Breast epithelium (tissue), 4 donors: Measurements from ENCODE around the gene TEPSIN. TPM values are rescaled to one million over a fixed set of nuclear protein-coding genes. Genes with fewer than 3 reads are reported as not detected.

Experiments used
- DNase-seq, 2 donors: peaks; one replicate each; pipeline ENCODE4 v3.0.0-alpha.2; 2019; ENCODE audit warnings: low spot score in 2 of 2
- H3K27ac ChIP-seq, 2 donors: fragments of 200-600 bp; sonication (generic) in 1 of 2; one replicate each; pipeline ENCODE4 v1.5.1; 2016 to 2019; ENCODE audit warnings: mild to moderate bottlenecking in 1 of 2
- H3K27me3 ChIP-seq, 2 donors: fragments of 200-600 bp; sonication (generic) in 1 of 2; one replicate each; pipeline versions ENCODE4 v1.5.1 to v1.6.0; 2017 to 2019; ENCODE audit warnings: control low read depth in 1 of 2, mild to moderate bottlenecking in 1 of 2
- H3K36me3 ChIP-seq: fragments of 200-600 bp; one replicate; pipeline ENCODE4 v1.5.1; 2019
- H3K4me1 ChIP-seq, 2 donors: fragments of 200-600 bp; sonication (generic); one replicate each; pipeline ENCODE4 v1.5.1; 2016 to 2019; ENCODE audit warnings: control low read depth in 1 of 2
- H3K4me3 ChIP-seq, 3 donors: fragments of 200-600 bp; sonication (generic); 1 replicate in 2 of 3; 2 replicates in 1 of 3; pipeline ENCODE4 v1.5.1; 2016 to 2019; ENCODE audit warnings: mild to moderate bottlenecking in 3 of 3, moderate library complexity in 2 of 3
- H3K9me3 ChIP-seq, 2 donors: fragments of 200-600 bp; sonication (generic) in 1 of 2; one replicate each; pipeline ENCODE4 v1.5.1; 2016 to 2019; ENCODE audit warnings: control low read depth in 1 of 2
- CTCF ChIP-seq, 3 donors: fragments of 450-650 bp; IDR thresholded peaks; one replicate each; pipeline ENCODE4 v1.5.1; 2016 to 2017; ENCODE audit warnings: antibody characterized with exemption in 3 of 3, mild to moderate bottlenecking in 3 of 3, moderate library complexity in 3 of 3
- POLR2A ChIP-seq: fragments of 450-650 bp; IDR thresholded peaks from one replicate; pipeline ENCODE4 v1.6.1; 2016; ENCODE audit warnings: antibody characterized with exemption, mild to moderate bottlenecking, moderate library complexity
- POLR2AphosphoS5 ChIP-seq, 3 donors: sonication (generic); formaldehyde crosslinking; IDR thresholded peaks; one replicate each; pipeline ENCODE4 v1.6.1; 2017; ENCODE audit warnings: antibody characterized with exemption in 3 of 3
- intact Hi-C: fragments of 100-400 bp; cut with DNase I; formaldehyde crosslinking; loops from one replicate; pipeline ENCODE4 v1.15.1; 2023; ENCODE audit warnings: low total_unique reads
- total RNA-seq, 3 donors: library from RNA; depleted of rRNA; stranded (reverse); fragments of >200 nt; gene quantifications; one replicate each; pipeline ENCODE4 v1.1.0, GENCODE V29; 2016

Gene TEPSIN
- total RNA-seq, 3 donors from 2014 or later = 33.9 to 54.3 (median 36.4) TPM

- no peak for TF ChIP-seq POLR2AphosphoS5 (IDR thresholded peaks at IDR 0.05)
- no peak for TF ChIP-seq CTCF (IDR thresholded peaks at IDR 0.05)
- no peak for TF ChIP-seq POLR2A
- Histone ChIP-seq H3K4me1 (no peaks in the 10 kb centered on the region), H3K27me3 (no peaks in the 10 kb centered on the region), H3K27ac (no peak overlapping the region), H3K9me3 (no peaks in the 10 kb centered on the region), H3K36me3 (no peaks in the 10 kb centered on the region), H3K4me3 (no peak overlapping the region)
- intact Hi-C loops = no loop called here
- no peak for DNase-seq
Measured at GRCh38 chr17:81199482-81199830, 39.4 kb downstream of the TEPSIN start.

GRCh38 chr17:81198826-81199481 lies 39.9 kb downstream of the TEPSIN start:
- Histone ChIP-seq H3K4me1 (no peaks in the 10 kb centered on the region), H3K36me3 (no peaks in the 10 kb centered on the region), H3K27me3 (no peaks in the 10 kb centered on the region), H3K4me3 (no peak overlapping the region), H3K9me3 (no peaks in the 10 kb centered on the region), H3K27ac (no peak overlapping the region)
- TF ChIP-seq CTCF (IDR thresholded peaks at IDR 0.05) (no peak), POLR2A (no peak), POLR2AphosphoS5 (IDR thresholded peaks at IDR 0.05) (no peak)
- intact Hi-C loops = no loop called here
- DNase-seq = no peak

GRCh38 chr17:81197831-81198490 lies 40.9 kb downstream of the TEPSIN start:
- H3K4me3 ChIP-seq = no peak overlapping the region
- H3K27me3 ChIP-seq = no peaks in the 10 kb centered on the region
- intact Hi-C loops = no loop called here
- H3K9me3 ChIP-seq = no peaks in the 10 kb centered on the region
- H3K27ac ChIP-seq = no peak overlapping the region
- H3K36me3 ChIP-seq = no peaks in the 10 kb centered on the region
- DNase-seq = no peak
- TF ChIP-seq POLR2A = no peak
- TF ChIP-seq CTCF (IDR thresholded peaks at IDR 0.05) = no peak
- no peak for TF ChIP-seq POLR2AphosphoS5 (IDR thresholded peaks at IDR 0.05)
- no peaks in the 10 kb centered on the region for H3K4me1 ChIP-seq

- intact Hi-C loops = no loop called here
- Histone ChIP-seq H3K36me3 (no peaks in the 10 kb centered on the region), H3K4me1 (no peaks in the 10 kb centered on the region), H3K27me3 (no peaks in the 10 kb centered on the region), H3K4me3 (no peak overlapping the region), H3K27ac (no peak overlapping the region), H3K9me3 (no peaks in the 10 kb centered on the region)
- DNase-seq = no peak
- TF ChIP-seq CTCF (IDR thresholded peaks at IDR 0.05) = no peak
- TF ChIP-seq POLR2A = no peak
- TF ChIP-seq POLR2AphosphoS5 (IDR thresholded peaks at IDR 0.05) = no peak
Measured at GRCh38 chr17:81197409-81197795, 41.5 kb downstream of the TEPSIN start.

GRCh38 chr17:81196505-81197408 lies 42.1 kb downstream of the TEPSIN start:
- no peak overlapping the region for H3K27ac ChIP-seq
- no peaks in the 10 kb centered on the region for H3K27me3 ChIP-seq
- H3K36me3 ChIP-seq = no peaks in the 10 kb centered on the region
- no peak for TF ChIP-seq POLR2AphosphoS5 (IDR thresholded peaks at IDR 0.05)
- TF ChIP-seq POLR2A = no peak
- no peak for TF ChIP-seq CTCF (IDR thresholded peaks at IDR 0.05)
- H3K4me1 ChIP-seq = no peaks in the 10 kb centered on the region
- intact Hi-C loops = no loop called here
- H3K4me3 ChIP-seq = no peak overlapping the region
- H3K9me3 ChIP-seq = no peaks in the 10 kb centered on the region
- no peak for DNase-seq
